ENCODE data around the gene CNP.

CNP gene

DNA sequence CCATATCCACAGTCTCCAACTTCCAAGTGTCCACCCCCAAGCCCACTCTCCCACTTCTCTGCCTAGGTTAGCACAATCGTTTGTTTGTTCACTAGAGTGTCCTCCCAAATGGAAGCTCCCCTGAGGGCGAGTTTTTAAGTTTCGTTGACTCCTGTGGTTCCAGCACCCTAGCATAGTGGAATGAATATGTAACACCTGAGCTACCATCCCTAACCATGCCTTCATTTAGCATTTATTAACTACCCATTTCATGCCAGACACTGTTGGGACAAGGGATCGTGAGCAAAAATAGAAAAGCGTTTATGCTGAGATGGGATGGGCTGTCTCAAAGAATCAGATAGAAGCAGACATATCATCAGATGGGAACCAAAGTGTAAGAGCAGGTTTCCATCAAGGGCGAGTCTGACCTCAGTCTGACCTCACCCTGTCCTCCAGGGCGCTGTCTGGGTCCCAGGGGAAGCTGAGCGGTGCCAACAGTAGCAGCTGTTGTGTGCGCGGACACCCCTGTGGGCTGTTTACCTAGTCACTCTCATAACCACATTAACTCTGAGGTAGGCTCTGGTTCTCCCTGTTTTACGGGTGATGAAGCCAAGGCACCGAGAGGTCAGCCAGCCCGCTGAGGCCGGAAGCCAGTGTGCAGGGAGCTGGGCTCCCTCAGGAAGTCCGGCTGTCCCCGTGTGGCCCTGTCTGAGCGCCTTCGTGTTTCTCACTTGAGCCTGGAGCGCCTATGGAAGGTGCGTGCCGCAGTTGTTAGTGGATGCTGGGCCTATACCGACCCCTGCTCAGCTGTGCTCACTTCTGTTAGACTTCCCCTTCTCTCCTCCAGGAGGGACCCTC is 6.2 kb downstream of the CNP start:
- DNase-seq (ENCODE audit: low read depth, low spot score): no peak

DNA sequence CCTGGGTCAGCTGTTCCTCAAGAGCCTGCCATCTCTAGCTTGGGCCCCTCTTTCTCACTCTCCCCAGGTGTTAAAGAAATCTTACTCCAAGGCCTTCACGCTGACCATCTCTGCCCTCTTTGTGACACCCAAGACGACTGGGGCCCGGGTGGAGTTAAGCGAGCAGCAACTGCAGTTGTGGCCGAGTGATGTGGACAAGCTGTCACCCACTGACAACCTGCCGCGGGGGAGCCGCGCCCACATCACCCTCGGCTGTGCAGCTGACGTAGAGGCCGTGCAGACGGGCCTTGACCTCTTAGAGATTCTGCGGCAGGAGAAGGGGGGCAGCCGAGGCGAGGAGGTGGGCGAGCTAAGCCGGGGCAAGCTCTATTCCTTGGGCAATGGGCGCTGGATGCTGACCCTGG is 6.8 kb downstream of the CNP start:
- no peak for DNase-seq (ENCODE audit: low read depth, low spot score)

DNA sequence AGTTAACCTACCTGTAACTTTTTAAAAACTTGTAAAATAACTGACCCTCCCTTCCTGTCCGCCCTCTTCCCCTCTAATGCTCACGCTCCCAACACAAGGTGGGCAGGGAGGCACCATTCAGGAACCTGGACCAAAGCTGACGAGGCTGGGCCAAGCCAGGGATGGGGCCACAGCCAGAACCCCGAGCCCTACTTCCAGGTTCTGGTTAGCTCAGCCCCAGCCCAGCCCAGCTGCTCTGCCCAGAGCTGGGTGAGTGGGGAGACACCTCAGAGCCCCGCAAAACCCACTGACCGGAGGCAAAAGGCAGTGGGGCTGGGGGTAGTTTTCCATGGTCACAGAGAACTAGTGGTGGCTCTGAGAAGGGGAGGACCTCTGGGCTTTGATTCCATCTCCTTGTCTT is 7.4 kb downstream of the CNP start:
- DNase-seq (ENCODE audit: low read depth, low spot score): no peak

DNA sequence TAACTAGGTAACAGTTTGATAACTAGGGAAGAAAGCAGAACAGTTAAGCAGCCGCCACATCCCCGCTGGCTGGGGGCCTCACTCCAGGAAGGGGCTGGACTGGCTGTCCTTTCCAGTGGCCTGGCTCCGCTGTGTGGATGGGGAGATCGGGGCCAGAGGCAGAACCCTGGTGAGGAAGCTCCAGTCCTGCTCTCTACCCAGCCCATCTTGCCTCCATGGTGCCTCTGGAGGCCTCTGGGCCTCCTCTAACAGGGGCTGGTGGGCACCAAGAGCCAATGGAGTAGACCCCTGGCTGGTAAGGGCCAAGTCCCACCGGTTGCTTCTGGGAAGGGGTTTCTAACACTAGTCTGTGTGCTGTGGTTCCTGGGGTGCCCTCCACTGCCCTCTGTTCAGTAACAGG is 8.1 kb downstream of the CNP start:
- DNase-seq (ENCODE audit: low read depth, low spot score): no peak

DNA sequence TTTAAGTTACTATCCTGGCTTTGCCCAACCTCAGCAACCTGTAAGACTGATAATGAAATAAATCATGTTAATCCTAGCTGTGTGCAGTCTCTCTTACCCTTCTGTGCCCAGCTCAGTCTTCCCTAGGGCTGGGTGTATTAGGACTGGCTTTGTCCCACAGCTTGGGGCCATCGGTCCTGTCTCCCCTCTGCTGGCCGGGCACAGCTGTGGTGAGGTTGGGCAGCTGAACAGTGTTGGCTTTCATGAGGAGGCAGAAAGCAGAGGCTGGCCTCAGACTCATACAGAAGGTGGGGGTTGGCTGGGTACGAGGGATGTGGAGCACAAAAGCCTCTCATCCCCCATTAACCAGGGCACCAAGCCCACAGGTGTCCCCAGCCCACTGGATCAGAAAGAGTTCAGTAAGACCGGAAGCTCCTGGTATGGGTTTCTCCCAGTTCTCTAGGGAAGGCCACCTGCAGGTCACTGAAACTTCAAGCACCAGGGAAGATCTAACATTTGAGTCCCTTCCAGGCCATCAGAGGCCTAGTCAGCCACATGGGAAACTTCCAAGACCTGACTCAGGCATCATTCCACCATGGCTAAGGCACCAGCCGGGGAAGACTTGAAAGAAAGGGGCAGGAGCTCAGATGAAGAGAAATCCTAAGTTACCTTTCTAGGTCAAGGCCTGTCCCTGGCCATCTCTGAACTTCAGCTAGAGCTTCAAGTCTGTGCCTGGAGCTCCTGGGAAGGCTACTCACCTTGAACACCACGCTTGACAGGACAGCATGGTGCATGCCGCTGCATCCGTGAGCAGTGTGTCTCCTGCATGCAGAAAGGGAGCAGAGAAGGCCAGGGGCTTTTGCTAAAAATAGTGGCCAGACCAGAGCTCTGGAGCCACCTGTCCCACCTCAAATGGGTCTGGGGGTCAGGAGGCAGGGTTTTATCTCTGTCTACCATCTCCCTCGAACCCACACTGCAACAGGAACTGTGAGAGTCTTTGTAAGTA is 8.8 kb downstream of the CNP start:
- DNase-seq (ENCODE audit: low read depth, low spot score): no peak

DNA sequence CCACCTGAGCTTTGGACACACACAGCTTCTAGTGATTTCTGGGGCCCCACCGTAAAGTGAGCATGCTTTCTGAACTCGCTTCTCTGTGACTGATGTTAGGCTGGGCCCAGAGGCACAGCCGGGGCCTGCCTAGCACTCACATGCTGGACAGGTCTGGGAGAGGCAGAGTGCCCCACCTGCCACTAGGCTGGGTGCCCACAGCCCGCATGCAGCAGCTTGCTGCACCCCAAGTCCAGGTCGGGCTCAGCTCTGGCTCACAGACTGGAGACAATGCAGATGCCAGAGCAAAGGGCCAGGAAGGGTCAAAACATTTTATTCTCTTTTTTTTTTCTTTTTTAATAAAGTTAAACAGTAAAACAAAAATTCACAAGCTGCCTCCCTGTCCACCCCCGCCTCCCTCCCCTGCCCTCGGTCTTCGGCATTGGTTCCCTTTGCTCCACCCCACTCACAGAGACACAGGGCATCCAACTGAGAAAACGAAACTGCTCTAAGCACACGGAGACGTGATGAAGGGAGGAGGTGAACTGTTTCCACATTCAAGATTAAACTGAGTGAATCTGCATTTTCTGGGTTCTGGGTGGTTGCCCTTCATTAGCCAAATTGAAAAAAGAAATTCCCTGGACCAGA is 9.7 kb downstream of the CNP start:
- no peak for DNase-seq (ENCODE audit: low read depth, low spot score)

DNA sequence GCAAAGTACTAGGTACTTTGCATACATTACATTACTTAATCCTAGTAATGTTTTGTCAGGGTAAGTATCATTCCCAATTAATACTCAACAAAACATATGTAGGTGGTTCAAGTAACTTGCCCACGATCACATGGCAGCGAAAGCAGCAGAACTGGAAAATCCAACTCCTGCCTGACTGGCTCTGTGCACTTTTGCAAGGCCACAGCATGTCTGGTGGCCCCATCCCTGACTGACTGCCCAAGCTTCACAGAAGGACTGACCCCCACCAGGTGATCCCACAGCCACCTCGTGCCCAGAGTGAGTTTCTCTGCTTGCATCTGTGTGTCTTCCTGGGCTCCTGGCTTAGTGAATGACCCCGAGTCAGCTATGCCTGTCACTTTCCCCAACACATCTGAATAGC is 11.4 kb downstream of the CNP start:
- no peak for DNase-seq (ENCODE audit: low read depth, low spot score)

DNA sequence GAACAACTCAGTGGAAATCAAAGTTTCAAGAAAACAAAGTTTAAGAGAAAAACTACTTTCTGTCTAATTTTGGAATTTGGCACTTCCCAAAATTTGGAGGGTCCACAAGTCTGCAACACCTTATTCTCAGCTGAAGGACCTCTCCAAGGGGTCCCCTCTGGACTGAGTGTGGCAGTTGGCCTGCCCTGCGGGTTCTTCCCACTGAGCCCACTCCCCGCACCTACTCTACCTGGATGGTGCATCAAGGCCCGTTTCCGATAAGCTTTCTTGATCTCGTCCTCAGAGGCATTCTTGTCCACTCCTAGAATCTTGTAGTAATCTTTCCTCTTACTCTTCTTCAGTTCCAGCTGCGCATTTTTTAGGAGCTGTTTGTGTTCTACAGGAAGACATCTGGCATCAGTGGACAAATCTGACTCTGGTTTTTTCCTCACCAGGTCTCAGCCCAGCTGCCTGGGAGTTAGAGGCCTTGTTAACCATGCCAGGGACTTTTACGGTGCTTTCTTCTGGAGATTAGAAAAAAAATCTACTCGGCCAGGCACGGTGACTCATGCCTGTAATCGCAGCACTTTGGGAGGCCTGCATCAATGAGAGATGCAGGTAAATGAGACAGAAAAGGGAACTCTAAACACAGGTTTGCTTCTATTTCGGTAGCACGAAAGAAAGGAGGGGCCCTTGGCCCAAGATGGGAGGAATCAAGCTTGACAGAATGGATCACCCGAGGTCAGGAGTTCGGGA is 15.6 kb downstream of the CNP start:
- no peak for DNase-seq (ENCODE audit: low read depth, low spot score)

DNA sequence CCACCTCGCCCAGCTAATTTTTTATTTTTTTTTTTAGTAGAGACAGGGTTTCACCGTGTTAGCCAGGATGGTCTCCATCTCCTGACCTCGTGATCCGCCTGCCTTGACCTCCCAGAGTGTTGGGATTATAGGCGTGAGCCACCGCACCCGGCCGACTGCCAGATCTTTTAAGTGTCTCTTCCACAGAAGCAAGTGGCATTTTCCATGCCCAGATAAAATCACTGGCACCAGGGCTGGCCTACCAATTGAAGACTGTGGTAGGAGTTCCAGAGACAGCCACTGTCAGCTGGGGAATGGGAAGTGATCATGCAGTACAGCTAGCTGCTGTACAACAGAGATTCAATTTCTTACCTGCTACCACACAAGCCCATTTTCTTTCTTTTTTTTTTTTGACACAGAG is 17.9 kb downstream of the CNP start:
- DNase-seq (ENCODE audit: low read depth, low spot score): no peak

DNA sequence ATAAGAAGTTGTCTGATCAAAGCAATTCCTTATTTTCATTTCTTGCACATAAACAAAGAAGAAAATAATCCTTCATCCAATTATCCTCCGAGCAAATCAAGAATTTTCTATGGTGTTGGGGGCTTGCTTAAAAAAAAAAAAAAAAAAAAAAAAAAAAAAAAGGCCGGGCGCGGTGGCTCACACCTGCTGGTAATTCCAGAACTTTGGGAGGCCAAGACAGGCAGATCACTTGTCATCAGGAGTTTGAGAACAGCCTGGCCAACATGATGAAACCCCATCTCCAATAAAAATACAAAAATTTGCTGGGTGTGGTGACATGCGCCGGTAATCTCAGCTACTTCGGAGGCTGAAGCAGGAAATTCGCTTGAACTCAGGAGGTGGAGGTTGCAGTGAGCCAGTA is 19.3 kb downstream of the CNP start:
- DNase-seq (ENCODE audit: low read depth, low spot score): no peak

DNA sequence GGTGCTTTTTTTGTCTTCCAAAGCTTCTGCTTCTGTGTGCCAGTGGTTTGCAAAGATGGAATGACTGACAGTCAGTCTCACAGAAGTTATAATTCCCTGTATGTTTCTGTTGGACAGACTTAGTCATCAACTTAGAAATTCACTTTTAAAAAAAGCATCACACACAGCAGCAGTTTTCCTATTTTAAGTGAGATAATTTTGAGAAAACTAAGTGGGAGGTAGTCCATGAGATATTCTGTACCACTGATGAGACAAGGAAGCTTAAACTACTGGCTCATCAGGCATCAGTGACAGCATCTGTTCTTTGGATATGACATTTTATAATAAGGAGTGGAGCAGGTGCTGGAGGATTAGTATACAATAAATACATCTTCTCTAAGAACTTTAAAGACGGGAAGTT is 20.0 kb downstream of the CNP start:
- no peak for DNase-seq (ENCODE audit: low read depth, low spot score)

DNA sequence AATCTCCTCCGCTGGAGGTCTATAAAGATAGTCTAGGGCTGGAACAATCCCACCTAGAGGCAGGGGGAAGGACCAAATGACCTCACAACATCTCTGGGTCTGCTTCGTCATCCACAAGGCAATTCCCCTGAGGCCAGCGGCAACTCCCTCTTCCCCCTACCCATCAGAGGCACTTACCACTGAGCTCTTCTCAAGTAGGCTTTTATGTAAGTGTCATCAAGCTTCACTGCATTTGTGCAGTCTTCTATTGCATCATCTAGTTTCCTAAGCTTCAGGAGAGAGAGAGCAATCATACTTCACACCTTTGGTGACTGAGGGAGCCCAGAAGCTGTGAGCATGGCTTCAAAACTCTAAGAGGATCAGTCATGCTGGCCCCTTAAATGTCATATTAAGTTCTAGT is 21.0 kb downstream of the CNP start:
- DNase-seq (ENCODE audit: low read depth, low spot score): no peak

DNA sequence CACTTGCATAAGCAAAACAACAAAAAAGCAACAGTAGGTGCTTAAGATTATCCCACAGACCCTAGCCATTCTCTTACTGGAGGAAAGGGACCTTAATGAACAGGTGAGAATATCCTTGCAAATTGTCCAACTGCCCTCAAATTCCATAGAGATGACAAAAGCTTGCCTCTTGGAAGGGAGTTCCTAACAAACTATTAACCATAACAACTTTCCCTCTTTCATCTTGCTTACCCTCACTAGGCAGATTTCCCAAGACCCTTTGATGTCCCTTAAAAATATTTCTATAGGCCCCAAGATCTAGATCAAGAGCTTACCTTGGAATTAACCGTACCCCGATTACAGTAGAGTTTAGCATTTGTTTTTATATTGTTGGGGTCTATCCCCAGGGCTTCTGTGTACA is 21.8 kb downstream of the CNP start:
- DNase-seq (ENCODE audit: low read depth, low spot score): no peak

DNA sequence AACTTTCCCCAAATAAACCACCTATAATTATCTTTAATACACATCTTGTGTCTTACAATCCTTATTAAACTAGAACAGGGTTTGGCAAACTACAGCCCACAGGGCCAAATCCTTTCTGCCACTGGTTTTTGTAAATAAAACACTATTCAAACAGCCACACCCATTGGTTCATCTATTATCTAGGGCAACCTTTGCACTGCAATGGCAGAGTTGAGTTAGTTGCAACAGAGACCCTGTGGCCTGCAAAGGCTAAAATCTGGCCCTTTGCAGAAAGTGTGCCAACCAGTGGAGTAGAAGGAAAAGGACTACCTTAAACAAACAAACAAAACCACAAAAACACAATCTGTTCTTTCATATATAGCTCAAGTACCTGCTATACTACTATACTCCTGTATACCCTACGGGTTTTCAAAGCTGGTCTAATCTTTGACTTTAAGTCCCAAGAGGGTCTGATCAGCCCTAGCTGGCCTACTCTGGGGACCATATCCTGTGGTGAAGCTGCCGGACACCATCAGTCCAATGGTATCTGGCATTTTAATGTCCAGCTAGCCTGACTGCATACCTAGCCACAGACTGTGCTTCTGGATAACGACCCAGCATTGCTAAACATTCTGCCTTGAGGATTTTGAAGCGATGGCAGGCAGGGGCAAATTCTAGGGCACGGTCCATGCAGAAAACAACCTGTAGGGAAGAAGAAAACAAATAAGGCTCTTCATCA is 23.3 kb downstream of the CNP start:
- no peak for DNase-seq (ENCODE audit: low read depth, low spot score)

DNA sequence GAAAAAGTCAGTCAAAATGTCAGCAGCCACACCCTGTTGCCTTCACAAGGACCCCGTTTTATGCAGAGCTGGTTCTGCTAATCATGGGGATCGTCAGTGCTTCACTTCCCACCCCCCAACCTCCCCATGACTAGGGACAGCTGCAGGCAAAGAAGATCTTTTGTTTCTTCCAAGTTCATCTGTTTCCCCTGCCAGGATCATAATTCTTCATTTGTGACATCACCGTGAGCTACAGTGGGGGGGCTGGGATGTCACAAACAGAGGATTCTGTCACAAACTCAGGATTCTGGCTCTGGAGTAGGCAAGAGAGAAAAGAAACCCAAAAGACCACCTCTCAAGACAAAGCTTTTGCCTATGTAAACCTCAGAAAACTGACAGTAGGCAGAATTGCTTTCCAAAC is 26.0 kb downstream of the CNP start:
- DNase-seq (ENCODE audit: low read depth, low spot score): no peak

DNA sequence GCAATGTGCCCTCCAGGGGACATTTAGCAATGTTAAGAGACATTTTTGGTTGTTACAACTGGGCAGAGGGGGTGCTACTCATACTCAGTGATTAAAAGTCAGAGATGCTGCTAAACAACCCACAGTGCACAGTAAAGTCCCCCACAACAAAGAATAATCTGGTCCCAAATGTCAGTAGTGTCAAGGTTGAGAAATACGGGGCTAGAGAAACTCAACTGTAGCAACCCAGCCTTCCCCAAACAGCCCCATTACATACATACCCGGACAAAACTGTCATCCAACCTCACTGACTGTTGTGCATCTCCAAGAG is 30.2 kb downstream of the CNP start:
- no peak for DNase-seq (ENCODE audit: low read depth, low spot score)

DNA sequence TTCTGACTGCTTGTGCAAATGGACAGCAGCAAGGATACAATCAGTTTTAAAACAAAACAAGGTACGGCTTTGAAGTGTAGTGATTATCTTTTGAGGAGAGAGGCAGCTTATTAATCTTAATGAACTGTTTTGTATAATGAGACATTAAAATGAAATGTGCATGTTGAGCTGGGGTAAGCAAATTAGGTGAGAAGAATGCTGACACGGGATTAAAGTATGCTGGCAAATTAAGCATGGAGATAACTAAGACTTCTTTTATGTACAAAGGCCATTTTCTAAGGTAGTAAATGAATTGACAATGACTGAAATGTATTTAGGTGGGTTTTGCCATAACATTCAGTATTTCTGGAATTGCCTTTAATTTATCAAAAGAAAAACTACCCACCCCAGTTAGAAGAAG is 31.9 kb downstream of the CNP start:
- no peak for DNase-seq (ENCODE audit: low read depth, low spot score)

DNA sequence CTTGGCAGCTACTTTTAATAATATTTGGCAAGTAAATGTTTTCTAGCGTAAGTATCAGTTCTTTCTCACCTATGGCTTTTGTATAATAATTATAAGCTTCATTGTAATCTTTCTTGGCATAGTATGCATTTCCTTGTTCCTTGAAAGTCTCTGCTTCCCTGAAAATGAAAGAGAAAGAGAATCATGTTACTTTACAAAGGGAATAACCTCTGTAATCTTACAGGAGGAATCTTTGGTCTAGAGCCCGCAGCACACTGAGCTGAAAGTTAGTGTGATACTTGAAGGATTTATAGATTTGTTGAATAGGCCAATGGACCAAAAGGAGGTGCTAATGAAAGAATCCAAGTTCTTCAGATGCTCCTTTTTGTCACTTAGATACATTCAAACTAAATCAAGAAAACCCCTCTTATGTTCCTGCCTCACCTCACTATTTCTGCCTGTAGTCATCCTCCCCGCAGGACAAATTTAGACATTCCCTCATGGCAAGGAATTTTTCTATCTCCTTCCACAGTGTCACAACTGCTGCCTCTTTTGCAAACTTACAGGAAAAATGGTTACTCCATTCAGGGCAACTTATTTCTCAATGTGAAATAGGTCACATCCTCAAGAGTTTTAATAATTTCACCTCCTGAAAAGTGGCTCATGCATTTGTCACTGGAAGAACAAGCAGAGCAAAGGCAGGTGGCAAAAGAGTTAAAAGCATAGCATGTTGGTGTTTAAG is 34.0 kb downstream of the CNP start:
- no peak for DNase-seq (ENCODE audit: low read depth, low spot score)

DNA sequence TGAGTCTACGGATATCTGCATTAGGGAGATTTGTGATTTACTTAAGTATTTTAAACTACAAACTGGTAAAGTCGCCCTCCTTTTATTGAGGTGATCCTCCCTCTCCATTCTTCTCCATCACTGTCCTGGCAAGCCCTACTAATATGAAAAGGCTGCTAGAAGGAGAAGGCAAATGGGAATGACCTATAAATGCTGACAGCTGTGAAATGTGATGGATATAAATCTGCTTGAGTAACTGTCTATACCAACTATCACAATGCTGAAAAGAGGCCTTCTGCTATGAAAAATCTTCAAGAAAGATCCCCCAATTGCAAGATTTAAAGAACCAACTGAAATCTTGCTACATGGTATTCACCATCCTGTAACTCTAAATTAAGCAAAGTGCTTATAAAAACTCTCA is 35.1 kb downstream of the CNP start:
- no peak for DNase-seq (ENCODE audit: low read depth, low spot score)

DNA sequence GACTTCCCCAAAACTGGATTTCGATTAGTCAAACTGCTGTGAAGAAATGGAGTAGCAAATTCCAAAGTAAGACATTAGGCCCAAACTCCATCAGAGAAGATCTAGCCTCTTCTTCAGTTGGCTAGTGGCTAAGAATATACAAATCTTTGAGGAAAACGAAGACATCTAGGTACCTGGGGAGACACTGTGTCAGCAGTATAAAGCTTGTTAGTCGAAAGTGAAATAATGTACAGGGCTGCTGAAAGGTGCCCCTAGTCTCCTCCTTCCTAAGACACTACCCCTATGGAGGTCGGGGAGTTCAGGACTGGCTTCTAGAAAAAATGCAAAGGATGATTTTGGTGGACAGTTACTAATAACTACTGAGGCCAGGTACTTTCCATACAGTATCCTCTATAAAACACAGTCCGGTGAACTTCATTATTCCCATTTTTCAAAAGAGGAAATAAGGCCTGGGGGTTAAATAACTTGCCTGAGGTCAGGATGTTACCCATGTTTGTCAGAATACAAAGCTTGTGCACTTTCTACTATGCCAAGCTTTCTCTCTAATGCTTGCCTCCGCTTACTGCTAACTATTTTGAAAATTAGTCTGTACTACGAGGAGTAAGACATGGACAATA is 35.7 kb downstream of the CNP start:
- no peak for DNase-seq (ENCODE audit: low read depth, low spot score)
